CD4-positive, alpha-beta T cell (primary cell): Measurements from ENCODE around the gene IFT43. TPM values are rescaled to one million over a fixed set of nuclear protein-coding genes. Genes with fewer than 3 reads are reported as not detected.

Experiments used
- ATAC-seq: fragments of 200-7000 bp; cut with Tn5 transposase; one replicate; pipeline ENCODE4 v1.10.0; 2022; ENCODE audit warnings: mild to moderate bottlenecking; ENCODE audit not compliant: poor library complexity
- CTCF ChIA-PET: fragments of 350-600 bp; sonication (Branson Sonifier 250); formaldehyde crosslinking; loops from one replicate; lab custom pipeline; 2021; ENCODE audit warnings: antibody characterized with exemption, inconsistent platforms; lab: Charles Lee
- POLR2A ChIA-PET: fragments of 350-600 bp; sonication (Branson Sonifier 250); formaldehyde crosslinking; loops from one replicate; lab custom pipeline; 2021; ENCODE audit warnings: antibody characterized with exemption, inconsistent platforms; lab: Charles Lee
- DNase-seq, 14 experiments: peaks; one replicate each; pipeline ENCODE4 v3.0.0-alpha.2; 2013 to 2020; ENCODE audit warnings: mixed read lengths in 2 of 14
- H3K27ac ChIP-seq, 2 donors: one replicate each; pipeline versions ENCODE4 v1.5.1 to v1.7.0; 2013; ENCODE audit warnings: low read length in 2 of 2, low read depth in 1 of 2, mild to moderate bottlenecking in 1 of 2
- H3K27me3 ChIP-seq, 2 experiments: 1 replicate in 1 of 2; 2 replicates in 1 of 2; pipeline versions ENCODE4 v1.6.1 to v1.7.0; 2013; ENCODE audit warnings: low read length in 2 of 2, control low read depth in 1 of 2, mild to moderate bottlenecking in 1 of 2, moderate library complexity in 1 of 2; ENCODE audit not compliant: insufficient read depth in 2 of 2, control insufficient read depth in 1 of 2
- H3K36me3 ChIP-seq: one replicate; pipeline ENCODE4 v1.6.1; 2013; ENCODE audit warnings: low read length, control low read depth; ENCODE audit not compliant: insufficient read depth
- H3K4me1 ChIP-seq: one replicate; pipeline ENCODE4 v1.6.1; 2013; ENCODE audit warnings: low read length, control low read depth; ENCODE audit not compliant: insufficient read depth
- H3K4me3 ChIP-seq: one replicate; pipeline ENCODE4 v1.5.1; 2013; ENCODE audit warnings: mild to moderate bottlenecking, low read length, moderate library complexity
- H3K9me3 ChIP-seq, 2 experiments: 1 replicate in 1 of 2; 2 replicates in 1 of 2; pipeline versions ENCODE4 v1.6.1 to v1.7.0; 2013; ENCODE audit warnings: low read length in 2 of 2, mild to moderate bottlenecking in 2 of 2, control low read depth in 1 of 2, moderate library complexity in 1 of 2; ENCODE audit not compliant: control insufficient read depth in 1 of 2, insufficient read depth in 1 of 2
- H3K27ac Mint-ChIP-seq: one replicate; pipeline ENCODE4 v1.8.0; 2020; ENCODE audit warnings: mixed read lengths
- H3K27me3 Mint-ChIP-seq: one replicate; pipeline ENCODE4 v1.8.0; 2021; ENCODE audit warnings: mixed read lengths
- H3K36me3 Mint-ChIP-seq: one replicate; pipeline ENCODE4 v1.8.0; 2021; ENCODE audit warnings: low read depth, mixed read lengths
- H3K4me1 Mint-ChIP-seq: one replicate; pipeline ENCODE4 v1.8.0; 2021; ENCODE audit warnings: low read depth, mixed read lengths
- H3K4me3 Mint-ChIP-seq: one replicate; pipeline ENCODE4 v1.8.0; 2020; ENCODE audit warnings: mild to moderate bottlenecking, mixed read lengths
- H3K9me3 Mint-ChIP-seq: one replicate; pipeline ENCODE4 v1.8.0; 2020; ENCODE audit warnings: mixed read lengths
- intact Hi-C, 2 experiments: fragments of 100-400 bp; cut with DNase I in 1 of 2; cut with micrococcal nuclease in 1 of 2; formaldehyde crosslinking; loops; one replicate each; pipeline versions ENCODE4 v1.15.1 to v1.9.0; 2023 to 2025; cut with DNase I, micrococcal nuclease
- total RNA-seq, 174 experiments: library from RNA in 2 of 174; stranded (reverse) in 2 of 174; gene quantifications; one replicate each; pipeline ENCODE4 v1.2.3 and lab custom pipeline; 2021 to 2026
- TF ChIP-seq, protein P1 (sequence below): fragments of 200-600 bp; IDR thresholded peaks from one replicate; pipeline ENCODE4 v1.8.0; 2022; ENCODE audit warnings: antibody characterized with exemption, mild to moderate bottlenecking

The IFT43 gene
- total RNA-seq, 2 experiments from 2014 or later, result 10.0 to 11.1 TPM

- H3K27ac ChIP-seq, result no peak overlapping the region
- H3K4me1 ChIP-seq, result peaks cover 56% of the 10 kb centered on the region
- DNase-seq, result no peak
- no peaks in the 10 kb centered on the region for H3K9me3 ChIP-seq
- no peak for ATAC-seq
- no peaks in the 10 kb centered on the region for H3K27me3 ChIP-seq
- H3K4me3 ChIP-seq, result peak overlapping the region; percentile 58
- TF ChIP-seq, protein P1, sequence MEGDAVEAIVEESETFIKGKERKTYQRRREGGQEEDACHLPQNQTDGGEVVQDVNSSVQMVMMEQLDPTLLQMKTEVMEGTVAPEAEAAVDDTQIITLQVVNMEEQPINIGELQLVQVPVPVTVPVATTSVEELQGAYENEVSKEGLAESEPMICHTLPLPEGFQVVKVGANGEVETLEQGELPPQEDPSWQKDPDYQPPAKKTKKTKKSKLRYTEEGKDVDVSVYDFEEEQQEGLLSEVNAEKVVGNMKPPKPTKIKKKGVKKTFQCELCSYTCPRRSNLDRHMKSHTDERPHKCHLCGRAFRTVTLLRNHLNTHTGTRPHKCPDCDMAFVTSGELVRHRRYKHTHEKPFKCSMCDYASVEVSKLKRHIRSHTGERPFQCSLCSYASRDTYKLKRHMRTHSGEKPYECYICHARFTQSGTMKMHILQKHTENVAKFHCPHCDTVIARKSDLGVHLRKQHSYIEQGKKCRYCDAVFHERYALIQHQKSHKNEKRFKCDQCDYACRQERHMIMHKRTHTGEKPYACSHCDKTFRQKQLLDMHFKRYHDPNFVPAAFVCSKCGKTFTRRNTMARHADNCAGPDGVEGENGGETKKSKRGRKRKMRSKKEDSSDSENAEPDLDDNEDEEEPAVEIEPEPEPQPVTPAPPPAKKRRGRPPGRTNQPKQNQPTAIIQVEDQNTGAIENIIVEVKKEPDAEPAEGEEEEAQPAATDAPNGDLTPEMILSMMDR, result no peak
- ChIA-PET POLR2A (interaction anchor here (0.6 to 1.8 kb wide), 6 partner anchors 68 to 405 kb away, joined by 3 to 20 read pairs (median 5); partner anchors contain the start of genes ERG28, FLVCR2, GPATCH2L and TTLL5), CTCF (interaction anchor here (0.5 to 4.0 kb wide), 15 partner anchors 10 to 406 kb away, joined by 3 to 52 read pairs (median 4); partner anchors contain the start of genes ERG28, GPATCH2L and TTLL5)
- Mint-ChIP-seq H3K27ac (peak overlapping the region; percentile 83), H3K4me1 (peaks cover 57% of the 10 kb centered on the region), H3K27me3 (no peaks in the 10 kb centered on the region), H3K9me3 (no peaks in the 10 kb centered on the region), H3K36me3 (peaks cover 4% of the 10 kb centered on the region), H3K4me3 (peak overlapping the region; percentile 93)
- intact Hi-C loops, result loop anchor here (2.0 to 10.0 kb wide), 5 partner anchors 169 to 1474 kb away; partner anchors contain the start of genes AHSA1 (in 1 of the 2), CIPC (in 1 of the 2), FLVCR2 (in 1 of the 2) and GPATCH2L (in 1 of the 2)
- H3K36me3 ChIP-seq, result no peaks in the 10 kb centered on the region
Observed at GRCh38 chr14:75983019-75983358, 2.6 kb upstream of the IFT43 start.

DNA sequence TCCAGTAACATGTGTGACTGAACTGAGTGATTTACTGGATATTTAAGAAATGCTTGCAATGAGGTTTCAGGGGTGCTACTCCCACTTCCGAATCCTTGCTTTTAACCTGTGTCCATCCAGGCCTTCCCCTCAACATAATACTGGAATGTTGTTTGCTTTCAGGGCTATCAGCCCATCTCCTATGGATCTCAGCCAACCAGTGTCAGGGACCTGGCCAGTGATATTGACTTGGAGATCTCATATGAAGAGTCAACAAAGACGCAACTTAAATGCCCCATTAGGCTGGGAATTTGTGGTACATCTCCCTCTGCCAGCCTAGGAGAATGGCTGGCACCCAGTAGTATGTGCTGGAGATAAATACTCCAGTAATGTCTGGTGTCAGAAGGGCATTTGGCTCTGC, 889 bp upstream of the IFT43 start:
- Histone ChIP-seq H3K27ac (no peak overlapping the region), H3K27me3 (no peaks in the 10 kb centered on the region), H3K9me3 (no peaks in the 10 kb centered on the region), H3K4me3 (no peak overlapping the region), H3K4me1 (peaks cover 39% of the 10 kb centered on the region), H3K36me3 (peaks cover 1% of the 10 kb centered on the region)
- DNase-seq, result no peak
- peaks cover 40% of the 10 kb centered on the region for H3K4me1 Mint-ChIP-seq
- H3K27me3 Mint-ChIP-seq, result no peaks in the 10 kb centered on the region
- TF ChIP-seq, protein P1, result no peak
- H3K36me3 Mint-ChIP-seq, result peaks cover 4% of the 10 kb centered on the region
- POLR2A ChIA-PET, result interaction anchor here (1.3 to 1.5 kb wide), 2 partner anchors 79 to 324 kb away, joined by 4 to 8 read pairs; partner anchors contain the start of genes ERG28 and TTLL5
- intact Hi-C loops, result loop anchor here (2.0 to 10.0 kb wide), 7 partner anchors 168 to 1473 kb away; partner anchors contain the start of genes AHSA1 (in 1 of the 2), ANGEL1 (in 1 of the 2), CIPC (in 1 of the 2) and EIF2B2 (in 1 of the 2)
- no peaks in the 10 kb centered on the region for H3K9me3 Mint-ChIP-seq
- H3K27ac Mint-ChIP-seq, result peak overlapping the region; percentile 74
- CTCF ChIA-PET, result interaction anchor here (2.4 kb wide), 1 partner anchor 79 kb away, joined by 11 read pairs; no protein-coding TSS in a partner anchor
- peak overlapping the region; percentile 93 for H3K4me3 Mint-ChIP-seq
- ATAC-seq, result no peak

GRCh38 chr14:75986439-75986765, 839 bp downstream of the IFT43 start:
- TF ChIP-seq, protein P1, result no peak
- Mint-ChIP-seq H3K36me3 (peaks cover 11% of the 10 kb centered on the region), H3K4me1 (peaks cover 26% of the 10 kb centered on the region), H3K9me3 (no peaks in the 10 kb centered on the region), H3K4me3 (peak overlapping the region; percentile 93), H3K27ac (peak overlapping the region; percentile 74), H3K27me3 (no peaks in the 10 kb centered on the region)
- Histone ChIP-seq H3K36me3 (peaks cover 6% of the 10 kb centered on the region), H3K9me3 (no peaks in the 10 kb centered on the region), H3K4me3 (peak overlapping the region; percentile 83), H3K27ac (no peak overlapping the region), H3K27me3 (no peaks in the 10 kb centered on the region), H3K4me1 (peaks cover 22% of the 10 kb centered on the region)
- intact Hi-C loops, result loop anchor here (5.0 to 10.0 kb wide), 4 partner anchors 412 to 1108 kb away; partner anchors contain the start of genes ANGEL1 (in 1 of the 2), CIPC (in 1 of the 2), EIF2B2 (in 1 of the 2) and FLVCR2 (in 1 of the 2)
- ATAC-seq, result no peak
- POLR2A ChIA-PET, result no interaction called here
- no peak for DNase-seq
- CTCF ChIA-PET, result interaction anchor here (0.6 to 2.4 kb wide), 2 partner anchors 80 to 357 kb away, joined by 3 to 11 read pairs; no protein-coding TSS in a partner anchor
